ENCODE results near the gene TTN. TPM values are rescaled to one million over a fixed set of nuclear protein-coding genes. Genes with fewer than 3 reads are reported as not detected.

Gene TTN
- total RNA-seq, 1 donor from 2014 or later: 2.8 TPM

DNA sequence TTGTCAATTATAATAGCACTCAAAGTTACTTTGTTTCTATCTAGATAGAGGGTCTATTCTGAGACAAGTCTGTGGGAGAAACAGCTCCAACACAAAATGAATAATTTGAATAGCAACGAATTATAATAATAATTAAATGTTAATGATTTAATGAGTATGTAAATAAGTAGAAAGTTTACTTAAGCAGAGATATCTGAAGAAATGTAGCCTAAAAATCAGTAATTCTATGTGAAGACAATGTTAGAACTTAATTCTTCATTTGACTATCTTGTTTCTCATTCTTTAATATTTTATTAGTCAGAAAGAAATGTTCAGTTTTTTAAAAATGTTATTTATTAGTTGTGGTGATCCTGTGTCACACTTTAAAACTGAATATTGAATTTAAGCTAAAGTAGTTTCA is 165.7 kb downstream of the TTN start:
- no peaks in the 10 kb centered on the region for H3K9me3 Mint-ChIP-seq
- intact Hi-C loops (cut with micrococcal nuclease): no loop called here

GRCh38 chr2:178635897-178636296 is 171.3 kb downstream of the TTN start:
- Mint-ChIP-seq H3K27me3 (no peaks in the 10 kb centered on the region), H3K27ac (no peak overlapping the region)

More for the DNA sequence above, 165.7 kb downstream of the TTN start:
- DNase-seq: no peak
- H3K36me3 Mint-ChIP-seq (ENCODE audit: low read depth): peaks cover 1% of the 10 kb centered on the region
- H3K27me3 Mint-ChIP-seq: no peaks in the 10 kb centered on the region
- no peak overlapping the region for H3K27ac Mint-ChIP-seq
- H3K4me3 Mint-ChIP-seq: no peak overlapping the region
- peaks cover 2% of the 10 kb centered on the region for H3K4me1 Mint-ChIP-seq

DNA sequence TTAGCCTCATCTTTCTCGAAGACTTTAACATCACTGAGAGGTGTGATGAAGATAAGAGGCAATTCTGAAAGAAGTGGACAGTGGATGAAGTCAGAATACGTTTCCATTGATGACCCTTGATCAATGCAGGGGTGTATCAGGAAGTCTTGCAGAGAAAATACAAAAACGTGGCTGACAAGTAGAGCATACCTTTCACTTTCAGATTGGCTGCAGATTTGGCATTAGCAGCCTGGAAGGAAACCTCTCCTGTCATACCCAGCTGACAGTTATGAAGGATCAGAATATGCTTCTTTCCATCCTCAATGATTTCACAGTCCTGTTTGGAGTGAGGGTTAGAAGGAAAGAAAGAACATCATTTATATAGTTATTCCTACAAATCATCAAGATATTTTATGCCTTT is 174.5 kb downstream of the TTN start:
- no peaks in the 10 kb centered on the region for H3K4me1 Mint-ChIP-seq
- intact Hi-C loops (cut with micrococcal nuclease): no loop called here
- H3K4me3 Mint-ChIP-seq: no peak overlapping the region
- H3K27me3 Mint-ChIP-seq: no peaks in the 10 kb centered on the region
- no peaks in the 10 kb centered on the region for H3K36me3 Mint-ChIP-seq (ENCODE audit: low read depth)
- no peaks in the 10 kb centered on the region for H3K9me3 Mint-ChIP-seq
- DNase-seq: no peak
- H3K27ac Mint-ChIP-seq: no peak overlapping the region

More at GRCh38 chr2:178635897-178636296, 171.3 kb downstream of the TTN start:
- intact Hi-C loops (cut with micrococcal nuclease): no loop called here
- Mint-ChIP-seq H3K36me3 (ENCODE audit: low read depth) (no peaks in the 10 kb centered on the region), H3K4me3 (no peak overlapping the region), H3K4me1 (peaks cover 2% of the 10 kb centered on the region), H3K9me3 (no peaks in the 10 kb centered on the region)
- no peak for DNase-seq

- Mint-ChIP-seq H3K4me3 (no peak overlapping the region), H3K4me1 (no peaks in the 10 kb centered on the region), H3K27ac (no peak overlapping the region), H3K36me3 (ENCODE audit: low read depth) (no peaks in the 10 kb centered on the region), H3K9me3 (no peaks in the 10 kb centered on the region), H3K27me3 (no peaks in the 10 kb centered on the region)
- no peak for DNase-seq
- intact Hi-C loops (cut with micrococcal nuclease): no loop called here
Observed at GRCh38 chr2:178630581-178630980, 176.6 kb downstream of the TTN start.

DNA sequence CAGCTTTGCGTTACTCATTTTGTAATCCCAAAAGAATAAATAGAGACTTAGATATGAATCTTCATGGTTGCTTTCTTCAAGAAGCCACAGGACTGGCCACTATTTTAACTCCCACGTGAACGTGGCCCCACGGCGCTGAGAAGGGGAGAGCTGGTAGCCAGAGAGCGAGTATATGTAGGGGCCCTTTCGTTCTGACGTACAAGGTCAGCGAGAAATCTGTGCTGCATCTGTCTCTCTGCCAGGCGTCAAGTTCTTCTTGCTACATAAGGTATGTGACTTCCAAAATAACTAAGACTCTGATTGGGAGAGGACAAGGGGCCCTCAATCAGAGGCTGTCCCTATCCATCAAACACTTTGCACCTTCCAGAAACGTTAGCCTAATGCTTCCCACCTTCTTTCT is 177.8 kb downstream of the TTN start:
- no peaks in the 10 kb centered on the region for H3K27me3 Mint-ChIP-seq
- H3K4me1 Mint-ChIP-seq: no peaks in the 10 kb centered on the region
- no peaks in the 10 kb centered on the region for H3K9me3 Mint-ChIP-seq
- intact Hi-C loops (cut with micrococcal nuclease): no loop called here
- H3K27ac Mint-ChIP-seq: no peak overlapping the region
- no peak for DNase-seq
- H3K36me3 Mint-ChIP-seq (ENCODE audit: low read depth): no peaks in the 10 kb centered on the region
- no peak overlapping the region for H3K4me3 Mint-ChIP-seq

GRCh38 chr2:178628605-178629004 is 178.6 kb downstream of the TTN start:
- H3K27ac Mint-ChIP-seq: no peak overlapping the region
- no peak overlapping the region for H3K4me3 Mint-ChIP-seq
- H3K36me3 Mint-ChIP-seq (ENCODE audit: low read depth): no peaks in the 10 kb centered on the region
- H3K4me1 Mint-ChIP-seq: no peaks in the 10 kb centered on the region
- H3K9me3 Mint-ChIP-seq: no peaks in the 10 kb centered on the region
- intact Hi-C loops (cut with micrococcal nuclease): no loop called here
- no peak for DNase-seq
- H3K27me3 Mint-ChIP-seq: no peaks in the 10 kb centered on the region

DNA sequence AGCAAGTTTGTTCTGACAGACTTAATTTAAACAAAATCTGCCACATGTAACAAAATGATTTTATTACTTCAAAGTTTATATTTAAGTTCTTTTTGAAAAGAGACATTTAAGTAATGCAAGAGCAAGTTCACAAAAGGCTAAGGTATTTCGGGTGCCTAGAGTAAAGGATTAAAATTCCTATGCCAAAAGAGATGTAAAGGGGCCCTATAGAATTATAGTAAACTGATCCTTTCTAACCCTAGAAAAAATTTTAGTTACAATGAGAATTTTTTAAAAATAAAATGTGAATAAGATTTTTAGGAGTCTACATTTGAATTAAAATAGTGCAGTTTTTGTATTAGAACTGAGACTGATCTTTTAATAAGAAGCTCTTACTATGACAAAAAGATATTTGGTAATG is 179.8 kb downstream of the TTN start:
- Mint-ChIP-seq H3K9me3 (no peaks in the 10 kb centered on the region), H3K27ac (no peak overlapping the region), H3K4me1 (no peaks in the 10 kb centered on the region), H3K4me3 (no peak overlapping the region), H3K36me3 (ENCODE audit: low read depth) (no peaks in the 10 kb centered on the region), H3K27me3 (no peaks in the 10 kb centered on the region)
- DNase-seq: no peak
- intact Hi-C loops (cut with micrococcal nuclease): no loop called here

GRCh38 chr2:178615969-178616368 is 191.3 kb downstream of the TTN start:
- Mint-ChIP-seq H3K9me3 (no peaks in the 10 kb centered on the region), H3K27ac (no peak overlapping the region)

GRCh38 chr2:178602901-178603300 is 204.3 kb downstream of the TTN start:
- Mint-ChIP-seq H3K4me3 (no peak overlapping the region), H3K27ac (no peak overlapping the region), H3K9me3 (peaks cover 4% of the 10 kb centered on the region), H3K27me3 (no peaks in the 10 kb centered on the region), H3K36me3 (ENCODE audit: low read depth) (peaks cover 27% of the 10 kb centered on the region), H3K4me1 (no peaks in the 10 kb centered on the region)
- no peak for DNase-seq
- intact Hi-C loops (cut with micrococcal nuclease): no loop called here

More at GRCh38 chr2:178615969-178616368, 191.3 kb downstream of the TTN start:
- no peak for DNase-seq
- Mint-ChIP-seq H3K4me3 (no peak overlapping the region), H3K36me3 (ENCODE audit: low read depth) (peaks cover 16% of the 10 kb centered on the region), H3K4me1 (no peaks in the 10 kb centered on the region), H3K27me3 (no peaks in the 10 kb centered on the region)
- intact Hi-C loops (cut with micrococcal nuclease): no loop called here

- Mint-ChIP-seq H3K9me3 (peaks cover 6% of the 10 kb centered on the region), H3K36me3 (ENCODE audit: low read depth) (peaks cover 19% of the 10 kb centered on the region), H3K27ac (no peak overlapping the region), H3K4me1 (no peaks in the 10 kb centered on the region), H3K27me3 (no peaks in the 10 kb centered on the region), H3K4me3 (no peak overlapping the region)
- DNase-seq: no peak
- intact Hi-C loops (cut with micrococcal nuclease): no loop called here
Observed at GRCh38 chr2:178592655-178593054, 214.6 kb downstream of the TTN start.

DNA sequence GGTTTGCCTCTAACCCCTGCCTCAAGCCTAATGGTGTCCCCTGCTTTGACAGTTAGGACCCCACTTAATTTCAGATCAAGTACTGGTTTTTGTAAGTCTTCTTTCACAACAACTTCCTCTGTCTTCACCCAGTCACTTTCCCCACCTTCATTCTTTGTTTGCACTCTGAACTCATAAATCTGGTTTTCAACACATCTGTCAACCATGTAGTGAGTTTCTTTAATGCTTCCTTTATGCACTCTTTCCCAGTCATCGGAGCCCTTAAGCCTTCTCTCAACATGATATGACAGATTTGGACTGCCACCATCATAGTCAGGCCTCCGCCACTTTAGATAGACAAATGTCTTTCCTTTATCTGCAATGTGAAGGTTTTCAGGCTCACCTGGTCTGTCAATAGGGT is 217.9 kb downstream of the TTN start:
- intact Hi-C loops (cut with micrococcal nuclease): no loop called here
- peaks cover 6% of the 10 kb centered on the region for H3K9me3 Mint-ChIP-seq
- peaks cover 17% of the 10 kb centered on the region for H3K36me3 Mint-ChIP-seq (ENCODE audit: low read depth)
- no peak overlapping the region for H3K27ac Mint-ChIP-seq
- DNase-seq: no peak
- no peaks in the 10 kb centered on the region for H3K27me3 Mint-ChIP-seq
- H3K4me3 Mint-ChIP-seq: no peak overlapping the region
- H3K4me1 Mint-ChIP-seq: peaks cover 2% of the 10 kb centered on the region

GRCh38 chr2:178584666-178585065 is 222.6 kb downstream of the TTN start:
- intact Hi-C loops (cut with micrococcal nuclease): no loop called here
- Mint-ChIP-seq H3K36me3 (ENCODE audit: low read depth) (peaks cover 16% of the 10 kb centered on the region), H3K27ac (no peak overlapping the region), H3K4me3 (no peak overlapping the region), H3K27me3 (no peaks in the 10 kb centered on the region), H3K9me3 (peaks cover 6% of the 10 kb centered on the region), H3K4me1 (peaks cover 2% of the 10 kb centered on the region)
- no peak for DNase-seq

DNA sequence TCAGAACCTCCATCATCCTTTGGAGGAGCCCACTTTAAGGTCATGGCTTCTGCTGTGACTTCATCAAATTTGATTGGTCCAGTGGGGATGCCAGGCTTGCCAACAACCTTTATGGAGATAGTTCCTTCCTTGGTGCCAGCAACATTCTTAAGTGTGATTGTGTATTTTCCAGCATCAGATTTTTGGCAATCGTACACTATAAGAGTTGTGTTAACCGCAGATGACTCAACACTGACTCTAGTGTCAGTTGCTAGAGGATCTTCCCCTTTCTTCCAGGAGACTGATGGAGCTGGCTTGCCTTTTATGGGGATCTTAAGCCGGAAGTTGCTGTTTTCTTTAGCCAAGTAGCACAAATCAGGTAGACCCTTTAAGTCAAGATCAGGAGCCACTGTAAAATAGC is 228.2 kb downstream of the TTN start:
- H3K4me3 Mint-ChIP-seq: no peak overlapping the region
- DNase-seq: no peak
- intact Hi-C loops (cut with micrococcal nuclease): no loop called here
- no peaks in the 10 kb centered on the region for H3K4me1 Mint-ChIP-seq
- peaks cover 42% of the 10 kb centered on the region for H3K36me3 Mint-ChIP-seq (ENCODE audit: low read depth)
- no peak overlapping the region for H3K27ac Mint-ChIP-seq
- H3K27me3 Mint-ChIP-seq: no peaks in the 10 kb centered on the region
- peaks cover 11% of the 10 kb centered on the region for H3K9me3 Mint-ChIP-seq

- Mint-ChIP-seq H3K4me1 (no peaks in the 10 kb centered on the region), H3K27me3 (no peaks in the 10 kb centered on the region), H3K27ac (no peak overlapping the region), H3K36me3 (ENCODE audit: low read depth) (peaks cover 65% of the 10 kb centered on the region), H3K4me3 (no peak overlapping the region), H3K9me3 (peaks cover 22% of the 10 kb centered on the region)
- DNase-seq: no peak
- intact Hi-C loops (cut with micrococcal nuclease): no loop called here
Observed at GRCh38 chr2:178574789-178575188, 232.4 kb downstream of the TTN start.

- no peak overlapping the region for H3K27ac Mint-ChIP-seq
- peaks cover 31% of the 10 kb centered on the region for H3K9me3 Mint-ChIP-seq
- no peak overlapping the region for H3K4me3 Mint-ChIP-seq
- no peak for DNase-seq
- intact Hi-C loops (cut with micrococcal nuclease): no loop called here
- H3K4me1 Mint-ChIP-seq: no peaks in the 10 kb centered on the region
- no peaks in the 10 kb centered on the region for H3K27me3 Mint-ChIP-seq
- H3K36me3 Mint-ChIP-seq (ENCODE audit: low read depth): peaks cover 82% of the 10 kb centered on the region
Observed at GRCh38 chr2:178568227-178568626, 239.0 kb downstream of the TTN start.
